GM12878 (cell line): Measurements from ENCODE around the gene FAM13C. TPM values are rescaled to one million over a fixed set of nuclear protein-coding genes. Genes with fewer than 3 reads are reported as not detected.

Experiments
- ATAC-seq: fragments of 200-7000 bp; cut with Tn5 transposase; 3 replicates; pipeline ENCODE4 v1.9.1; 2020; ENCODE audit warnings: mild to moderate bottlenecking, moderate library complexity
- BruUV-seq: library from RNA; stranded (reverse); fragments of 400-500 nt; replicated peaks from 2 replicates; lab custom pipeline; 2021; lab: Mats Ljungman, UMichigan
- CTCF ChIA-PET: fragments of 300-600 bp; sonication (Branson Sonifier 250); formaldehyde crosslinking; extraction: SDS; loops from one replicate; lab custom pipeline; 2021; ENCODE audit warnings: inconsistent platforms; lab: Yijun Ruan, JAX
- POLR2A ChIA-PET: fragments of 350-600 bp; formaldehyde crosslinking; extraction: SDS; loops from one replicate; lab custom pipeline; 2021; ENCODE audit warnings: inconsistent platforms; lab: Charles Lee
- RAD21 ChIA-PET: fragments of 300-600 bp; sonication (Branson Sonifier 250); formaldehyde crosslinking; loops from one replicate; lab custom pipeline; 2023; ENCODE audit warnings: antibody characterized with exemption; ENCODE audit not compliant: unreplicated experiment; lab: Charles Lee
- SMC1A ChIA-PET: fragments of 300-600 bp; sonication (Branson Sonifier 250); formaldehyde crosslinking; loops from one replicate; lab custom pipeline; 2023; ENCODE audit not compliant: unreplicated experiment, uncharacterized antibody; lab: Charles Lee
- DNase-seq: peaks from one replicate; pipeline ENCODE4 v3.0.0-alpha.2; 2011; ENCODE audit warnings: low read depth, low spot score
- FAIRE-seq: peaks from 3 replicates; lab custom pipeline; 2011; peaks lifted over from hg19 to GRCh38; lab: Jason Lieb, UNC
- H2AFZ ChIP-seq: 2 replicates; pipeline ENCODE4 v1.6.0; 2011; ENCODE audit warnings: low read depth, low read length, control low read depth; ENCODE audit not compliant: control insufficient read depth
- H3K27ac ChIP-seq: 2 replicates; pipeline ENCODE4 v1.5.1; 2011; ENCODE audit warnings: control low read depth; ENCODE audit not compliant: control insufficient read depth, insufficient read depth
- H3K27me3 ChIP-seq, 2 experiments: replicated peaks in 1 of 2; 2 replicates each; pipeline versions ENCODE4 v1.6.0 to v1.6.1; 2011; ENCODE audit warnings: low read length in 1 of 2; ENCODE audit not compliant: control insufficient read depth in 2 of 2, insufficient read depth in 2 of 2
- H3K36me3 ChIP-seq, 2 experiments: 2 replicates each; pipeline ENCODE4 v1.5.1; 2011; ENCODE audit warnings: low read length in 1 of 2; ENCODE audit not compliant: control insufficient read depth in 2 of 2, insufficient read depth in 2 of 2
- H3K4me1 ChIP-seq: 2 replicates; pipeline ENCODE4 v1.6.1; 2011; ENCODE audit warnings: mild to moderate bottlenecking, low read length, moderate library complexity, mixed read lengths; ENCODE audit not compliant: control insufficient read depth, insufficient read depth
- H3K4me2 ChIP-seq: 2 replicates; pipeline ENCODE4 v1.6.0; 2011; ENCODE audit warnings: control low read depth; ENCODE audit not compliant: control insufficient read depth, insufficient read depth
- H3K4me3 ChIP-seq: fragments of 200-600 bp; sonication (generic); 2 replicates; pipeline ENCODE4 v1.5.1; 2016
- H3K79me2 ChIP-seq: 2 replicates; pipeline ENCODE4 v1.6.0; 2011; ENCODE audit warnings: low read length; ENCODE audit not compliant: control insufficient read depth, insufficient read depth
- H3K9ac ChIP-seq: 2 replicates; pipeline ENCODE4 v1.8.0; 2011; ENCODE audit warnings: low read length, control low read depth, mixed read lengths; ENCODE audit not compliant: control insufficient read depth, insufficient read depth
- H3K9me3 ChIP-seq: replicated peaks from 3 replicates; pipeline ENCODE4 v1.5.1; 2011; ENCODE audit warnings: mild to moderate bottlenecking, low read length; ENCODE audit not compliant: control insufficient read depth, insufficient read depth
- H4K20me1 ChIP-seq: 2 replicates; pipeline ENCODE4 v1.6.0; 2011; ENCODE audit not compliant: control insufficient read depth, insufficient read depth
- ATF7 ChIP-seq: fragments of 450-650 bp; IDR thresholded peaks from 2 replicates; pipeline ENCODE4 v1.6.1; 2016; ENCODE audit warnings: low read depth, mild to moderate bottlenecking
- BACH1 ChIP-seq: fragments of 450-650 bp; IDR thresholded peaks from 2 replicates; pipeline ENCODE4 v1.6.1; 2017; ENCODE audit warnings: mild to moderate bottlenecking, borderline replicate concordance
- CEBPB ChIP-seq, 2 experiments: fragments of 150-350 bp in 1 of 2; IDR thresholded peaks; 2 replicates each; pipeline ENCODE4 v1.6.1; 2012 to 2014; ENCODE audit warnings: low read depth in 2 of 2, low read length in 2 of 2, borderline replicate concordance in 1 of 2, inconsistent platforms in 1 of 2
- MEF2A ChIP-seq: IDR thresholded peaks from 2 replicates; pipeline ENCODE4 v1.6.1; 2011; ENCODE audit warnings: low read depth, mild to moderate bottlenecking, low read length, moderate library complexity; ENCODE audit not compliant: insufficient read depth
- MTA2 ChIP-seq: fragments of 450-650 bp; IDR thresholded peaks from 2 replicates; pipeline ENCODE4 v1.6.1; 2016; ENCODE audit warnings: low read depth, mild to moderate bottlenecking, moderate library complexity
- NBN ChIP-seq: fragments of 450-650 bp; IDR thresholded peaks from 2 replicates; pipeline ENCODE4 v1.6.1; 2016
- NFIC ChIP-seq: IDR thresholded peaks from 2 replicates; pipeline ENCODE4 v1.6.1; 2012; ENCODE audit warnings: low read depth, mild to moderate bottlenecking, inconsistent platforms, low read length, moderate library complexity
- NR2F1 ChIP-seq: fragments of 450-650 bp; conservative IDR thresholded peaks from 2 replicates; pipeline ENCODE4 v1.6.1; 2017; ENCODE audit warnings: mild to moderate bottlenecking
- SPI1 ChIP-seq: IDR thresholded peaks from 2 replicates; pipeline ENCODE4 v1.6.1; 2011; ENCODE audit warnings: low read depth, mild to moderate bottlenecking, low read length, moderate library complexity, borderline replicate concordance; ENCODE audit not compliant: insufficient read depth
- TAF1 ChIP-seq: IDR thresholded peaks from 2 replicates; pipeline ENCODE4 v1.6.1; 2011; ENCODE audit warnings: mild to moderate bottlenecking, low read depth, low read length, borderline replicate concordance
- TCF3 ChIP-seq: IDR thresholded peaks from 2 replicates; pipeline ENCODE4 v1.6.1; 2012; ENCODE audit warnings: low read depth, mild to moderate bottlenecking, low read length, borderline replicate concordance; ENCODE audit not compliant: insufficient read depth
- ZNF622 ChIP-seq: fragments of 450-650 bp; IDR thresholded peaks from 2 replicates; pipeline ENCODE4 v1.6.1; 2017; ENCODE audit warnings: mild to moderate bottlenecking, inconsistent platforms
- WGBS: methylation state at CpG from one replicate; pipeline ENCODE4 v1.1.6; 2016; ENCODE audit warnings: low lambda C conversion rate; ENCODE audit not compliant: insufficient replicate concordance, insufficient coverage; ENCODE audit errors: missing lambda C conversion rate; 5-methylcytosine and 5-hydroxymethylcytosine counted together
- in situ Hi-C: fragments of 300-500 bp; cut with MboI; formaldehyde crosslinking; loops from 9 replicates; pipeline ENCODE4 v1.14.3; 2018; ENCODE audit warnings: mixed read lengths
- intact Hi-C: fragments of 100-400 bp; cut with micrococcal nuclease; formaldehyde crosslinking; loops from one replicate; pipeline ENCODE4 v1.14.2; 2022; ENCODE audit not compliant: unreplicated experiment
- polyA plus RNA-seq, 11 experiments: library from polyadenylated mRNA; depleted of rRNA in 4 of 11; unstranded in 6 of 11; stranded (reverse) in 5 of 11; fragments of >200 nt; fragmentation: Nextera tagmentation in 4 of 11; fragmentation: Illumina TruSeq in 1 of 11; extraction: Ambion mirVana in 4 of 11; extraction: Trizol in 1 of 11; gene quantifications; 1 replicate in 1 of 11; 2 replicates in 10 of 11; pipeline versions ENCODE4 v1.2.1 to v1.2.3, GENCODE V29; 2011 to 2016; ENCODE audit warnings: inconsistent platforms in 2 of 11, missing spikeins in 2 of 11, low read depth in 1 of 11
- total RNA-seq, 4 experiments: library from RNA; depleted of rRNA in 3 of 4; stranded (reverse); fragments of >200 nt in 3 of 4; fragmentation: Illumina TruSeq in 1 of 4; extraction: Trizol in 1 of 4; gene quantifications; 2 replicates each; pipeline versions ENCODE4 v1.2.1 to v1.2.3, GENCODE V29; 2013 to 2021
- TF ChIP-seq, protein P1 (sequence below): IDR thresholded peaks from 2 replicates; pipeline ENCODE4 v1.6.1; 2012; ENCODE audit warnings: improper control_type of control experiment, low read depth, low read length; ENCODE audit not compliant: insufficient replicate concordance
- TF ChIP-seq, protein P2 (sequence below): IDR thresholded peaks from 2 replicates; pipeline ENCODE4 v1.6.1; 2011; ENCODE audit warnings: low read depth, low read length, improper control_type of control experiment, borderline replicate concordance
- TF ChIP-seq, protein P3 (sequence below): IDR thresholded peaks from 2 replicates; pipeline ENCODE4 v1.6.1; 2011; ENCODE audit warnings: borderline replicate concordance, low read depth, mild to moderate bottlenecking, moderate library complexity, low read length; ENCODE audit not compliant: insufficient read depth, poor library complexity, severe bottlenecking
- TF ChIP-seq, protein P4 (sequence below): IDR thresholded peaks from 2 replicates; pipeline ENCODE4 v1.6.1; 2011; ENCODE audit warnings: low read depth, mild to moderate bottlenecking, low read length, moderate library complexity, borderline replicate concordance; ENCODE audit errors: extremely low read depth

Gene FAM13C
- total and polyA plus RNA-seq, 10 of the 15 experiments (the other 5 are each of a cell fraction or from before 2014, with no cell fraction given), result 0.04 to 0.31 (median 0.13) TPM; not detected in 5

DNA sequence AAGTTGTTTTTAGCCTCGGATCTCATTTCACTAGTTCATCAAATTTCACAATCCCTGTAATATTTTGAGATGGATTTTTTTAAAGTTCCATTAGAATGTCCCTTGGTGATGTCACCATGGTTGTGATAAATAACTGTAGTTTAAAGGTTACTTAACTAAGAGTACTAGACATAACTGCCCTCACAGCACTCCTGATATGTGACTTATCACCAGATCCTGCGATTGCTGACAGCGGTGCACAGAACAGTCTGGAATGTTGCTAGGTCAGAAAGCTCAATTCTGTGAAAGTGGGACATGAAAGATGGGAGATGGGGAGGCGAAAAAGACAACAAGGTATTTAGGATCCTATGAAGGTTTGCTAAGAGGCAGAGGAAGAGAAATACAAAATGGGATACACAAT, 40.2 kb downstream of the FAM13C start (continued):
- TF ChIP-seq, protein P1, sequence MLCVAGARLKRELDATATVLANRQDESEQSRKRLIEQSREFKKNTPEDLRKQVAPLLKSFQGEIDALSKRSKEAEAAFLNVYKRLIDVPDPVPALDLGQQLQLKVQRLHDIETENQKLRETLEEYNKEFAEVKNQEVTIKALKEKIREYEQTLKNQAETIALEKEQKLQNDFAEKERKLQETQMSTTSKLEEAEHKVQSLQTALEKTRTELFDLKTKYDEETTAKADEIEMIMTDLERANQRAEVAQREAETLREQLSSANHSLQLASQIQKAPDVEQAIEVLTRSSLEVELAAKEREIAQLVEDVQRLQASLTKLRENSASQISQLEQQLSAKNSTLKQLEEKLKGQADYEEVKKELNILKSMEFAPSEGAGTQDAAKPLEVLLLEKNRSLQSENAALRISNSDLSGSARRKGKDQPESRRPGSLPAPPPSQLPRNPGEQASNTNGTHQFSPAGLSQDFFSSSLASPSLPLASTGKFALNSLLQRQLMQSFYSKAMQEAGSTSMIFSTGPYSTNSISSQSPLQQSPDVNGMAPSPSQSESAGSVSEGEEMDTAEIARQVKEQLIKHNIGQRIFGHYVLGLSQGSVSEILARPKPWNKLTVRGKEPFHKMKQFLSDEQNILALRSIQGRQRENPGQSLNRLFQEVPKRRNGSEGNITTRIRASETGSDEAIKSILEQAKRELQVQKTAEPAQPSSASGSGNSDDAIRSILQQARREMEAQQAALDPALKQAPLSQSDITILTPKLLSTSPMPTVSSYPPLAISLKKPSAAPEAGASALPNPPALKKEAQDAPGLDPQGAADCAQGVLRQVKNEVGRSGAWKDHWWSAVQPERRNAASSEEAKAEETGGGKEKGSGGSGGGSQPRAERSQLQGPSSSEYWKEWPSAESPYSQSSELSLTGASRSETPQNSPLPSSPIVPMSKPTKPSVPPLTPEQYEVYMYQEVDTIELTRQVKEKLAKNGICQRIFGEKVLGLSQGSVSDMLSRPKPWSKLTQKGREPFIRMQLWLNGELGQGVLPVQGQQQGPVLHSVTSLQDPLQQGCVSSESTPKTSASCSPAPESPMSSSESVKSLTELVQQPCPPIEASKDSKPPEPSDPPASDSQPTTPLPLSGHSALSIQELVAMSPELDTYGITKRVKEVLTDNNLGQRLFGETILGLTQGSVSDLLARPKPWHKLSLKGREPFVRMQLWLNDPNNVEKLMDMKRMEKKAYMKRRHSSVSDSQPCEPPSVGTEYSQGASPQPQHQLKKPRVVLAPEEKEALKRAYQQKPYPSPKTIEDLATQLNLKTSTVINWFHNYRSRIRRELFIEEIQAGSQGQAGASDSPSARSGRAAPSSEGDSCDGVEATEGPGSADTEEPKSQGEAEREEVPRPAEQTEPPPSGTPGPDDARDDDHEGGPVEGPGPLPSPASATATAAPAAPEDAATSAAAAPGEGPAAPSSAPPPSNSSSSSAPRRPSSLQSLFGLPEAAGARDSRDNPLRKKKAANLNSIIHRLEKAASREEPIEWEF, result no peak
- TF ChIP-seq NFIC, result no peak

DNA sequence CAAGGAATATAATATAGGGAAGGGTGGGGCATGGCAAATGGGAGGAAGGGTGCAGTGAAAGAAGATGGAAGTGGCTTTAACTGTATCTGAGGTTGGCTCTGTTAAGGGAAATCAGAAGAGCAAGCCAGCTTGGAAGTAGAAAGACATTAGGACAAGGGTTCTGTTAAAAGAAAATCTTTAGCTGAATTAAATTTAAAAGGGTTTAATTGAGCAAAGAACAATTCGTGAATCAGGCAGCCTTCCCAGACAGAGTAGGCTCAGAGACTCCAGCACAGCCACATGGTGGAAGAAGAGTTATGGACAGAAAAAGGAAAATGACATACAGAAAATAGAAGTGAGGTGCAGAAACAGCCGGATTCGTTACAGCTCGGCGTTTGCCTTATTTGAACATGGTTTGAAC, 42.0 kb downstream of the FAM13C start:
- RAD21 ChIA-PET, result no interaction called here
- no peaks in the 10 kb centered on the region for H3K27me3 ChIP-seq
- H3K27ac ChIP-seq, result no peak overlapping the region
- no peaks in the 10 kb centered on the region for H4K20me1 ChIP-seq
- no peak overlapping the region for H3K4me2 ChIP-seq
- H3K9me3 ChIP-seq, result no peaks in the 10 kb centered on the region
- DNase-seq (no peak), FAIRE-seq (no peak), ATAC-seq (no peak)
- H2AFZ ChIP-seq, result no peak overlapping the region
- no peaks in the 10 kb centered on the region for H3K79me2 ChIP-seq
- no peaks in the 10 kb centered on the region for H3K4me1 ChIP-seq
- POLR2A ChIA-PET, result no interaction called here
- 24% methylated on average over 5 of the region's 5 CpGs for WGBS
- intact Hi-C loops (no loop called here), in situ Hi-C loops (no loop called here)
- BruUV-seq, result no TSS peak
- no peak overlapping the region for H3K9ac ChIP-seq
- CTCF ChIA-PET, result no interaction called here
- H3K4me3 ChIP-seq, result no peak overlapping the region
- no peaks in the 10 kb centered on the region for H3K36me3 ChIP-seq
- SMC1A ChIA-PET, result interaction anchor here (0.6 to 0.9 kb wide), 3 partner anchors 9 to 13 kb away, joined by 3 to 4 read pairs (median 4); no protein-coding TSS in a partner anchor
- TF ChIP-seq, protein P2, sequence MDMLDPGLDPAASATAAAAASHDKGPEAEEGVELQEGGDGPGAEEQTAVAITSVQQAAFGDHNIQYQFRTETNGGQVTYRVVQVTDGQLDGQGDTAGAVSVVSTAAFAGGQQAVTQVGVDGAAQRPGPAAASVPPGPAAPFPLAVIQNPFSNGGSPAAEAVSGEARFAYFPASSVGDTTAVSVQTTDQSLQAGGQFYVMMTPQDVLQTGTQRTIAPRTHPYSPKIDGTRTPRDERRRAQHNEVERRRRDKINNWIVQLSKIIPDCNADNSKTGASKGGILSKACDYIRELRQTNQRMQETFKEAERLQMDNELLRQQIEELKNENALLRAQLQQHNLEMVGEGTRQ, result no peak
- TF ChIP-seq CEBPB (IDR thresholded peaks at IDR 0.05; ENCODE audit: borderline replicate concordance in 1 of 2, low read depth in 2 of 2, low read length in 2 of 2), result no peak
- no peak for TF ChIP-seq ZNF622
- TF ChIP-seq ATF7, result no peak
- TF ChIP-seq SPI1, result no peak
- TF ChIP-seq, protein P3, sequence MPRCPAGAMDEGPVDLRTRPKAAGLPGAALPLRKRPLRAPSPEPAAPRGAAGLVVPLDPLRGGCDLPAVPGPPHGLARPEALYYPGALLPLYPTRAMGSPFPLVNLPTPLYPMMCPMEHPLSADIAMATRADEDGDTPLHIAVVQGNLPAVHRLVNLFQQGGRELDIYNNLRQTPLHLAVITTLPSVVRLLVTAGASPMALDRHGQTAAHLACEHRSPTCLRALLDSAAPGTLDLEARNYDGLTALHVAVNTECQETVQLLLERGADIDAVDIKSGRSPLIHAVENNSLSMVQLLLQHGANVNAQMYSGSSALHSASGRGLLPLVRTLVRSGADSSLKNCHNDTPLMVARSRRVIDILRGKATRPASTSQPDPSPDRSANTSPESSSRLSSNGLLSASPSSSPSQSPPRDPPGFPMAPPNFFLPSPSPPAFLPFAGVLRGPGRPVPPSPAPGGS, result no peak
- no peak for TF ChIP-seq TAF1
- no peak for TF ChIP-seq NBN
- TF ChIP-seq BACH1, result no peak
- TF ChIP-seq, protein P4, sequence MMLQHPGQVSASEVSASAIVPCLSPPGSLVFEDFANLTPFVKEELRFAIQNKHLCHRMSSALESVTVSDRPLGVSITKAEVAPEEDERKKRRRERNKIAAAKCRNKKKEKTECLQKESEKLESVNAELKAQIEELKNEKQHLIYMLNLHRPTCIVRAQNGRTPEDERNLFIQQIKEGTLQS, result no peak
- no peak for TF ChIP-seq TCF3
- TF ChIP-seq NR2F1, result no peak
- TF ChIP-seq MEF2A, result no peak
- no peak for TF ChIP-seq MTA2
